Activated CD4-positive, CD25-positive, alpha-beta regulatory T cell (primary cell): ENCODE results near the gene ZNF837.
A peak's percentile ranks its signal among the peaks of the same experiment; 100 is the strongest.
"Not testable (repeated sequence)": the region's sequence is repeated elsewhere in the genome, so short reads cannot be mapped to it uniquely, and the experiment has no call there.

Experiments
- DNase-seq, 4 experiments: peaks; one replicate each; lab custom pipeline; 2025; lab: John Stamatoyannopoulos, UW

The ZNF837 gene

DNA sequence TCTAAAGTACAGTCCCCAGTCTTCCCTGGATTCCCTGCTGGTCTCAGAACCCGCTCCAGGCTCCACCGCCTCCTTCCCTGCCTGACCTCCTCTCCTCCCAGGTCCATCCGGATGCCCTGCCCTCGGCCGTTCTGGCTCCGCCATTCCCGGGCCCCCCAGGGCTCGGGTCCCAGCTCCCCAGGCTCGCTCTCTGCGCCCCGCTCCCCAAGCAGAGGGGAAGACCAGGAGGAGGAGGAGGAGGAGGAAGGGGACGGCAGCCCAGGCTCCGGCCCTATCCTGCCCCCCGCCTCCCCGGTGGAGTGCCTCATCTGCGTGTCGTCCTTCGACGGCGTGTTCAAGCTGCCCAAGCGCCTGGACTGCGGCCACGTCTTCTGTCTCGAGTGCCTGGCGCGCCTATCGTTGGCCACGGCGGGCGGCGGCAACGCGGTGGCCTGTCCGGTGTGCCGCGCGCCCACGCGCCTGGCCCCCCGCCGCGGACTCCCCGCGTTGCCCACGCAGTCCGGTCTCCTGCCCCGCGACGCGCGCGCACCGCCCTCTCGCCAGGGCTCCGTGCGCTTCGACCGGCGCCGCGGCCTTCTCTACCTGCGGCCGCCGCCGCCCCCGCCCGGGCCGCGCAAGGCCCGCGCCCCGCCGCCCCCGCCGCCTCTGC, 15.3 kb upstream of the ZNF837 start:
- no peak for DNase-seq

DNA sequence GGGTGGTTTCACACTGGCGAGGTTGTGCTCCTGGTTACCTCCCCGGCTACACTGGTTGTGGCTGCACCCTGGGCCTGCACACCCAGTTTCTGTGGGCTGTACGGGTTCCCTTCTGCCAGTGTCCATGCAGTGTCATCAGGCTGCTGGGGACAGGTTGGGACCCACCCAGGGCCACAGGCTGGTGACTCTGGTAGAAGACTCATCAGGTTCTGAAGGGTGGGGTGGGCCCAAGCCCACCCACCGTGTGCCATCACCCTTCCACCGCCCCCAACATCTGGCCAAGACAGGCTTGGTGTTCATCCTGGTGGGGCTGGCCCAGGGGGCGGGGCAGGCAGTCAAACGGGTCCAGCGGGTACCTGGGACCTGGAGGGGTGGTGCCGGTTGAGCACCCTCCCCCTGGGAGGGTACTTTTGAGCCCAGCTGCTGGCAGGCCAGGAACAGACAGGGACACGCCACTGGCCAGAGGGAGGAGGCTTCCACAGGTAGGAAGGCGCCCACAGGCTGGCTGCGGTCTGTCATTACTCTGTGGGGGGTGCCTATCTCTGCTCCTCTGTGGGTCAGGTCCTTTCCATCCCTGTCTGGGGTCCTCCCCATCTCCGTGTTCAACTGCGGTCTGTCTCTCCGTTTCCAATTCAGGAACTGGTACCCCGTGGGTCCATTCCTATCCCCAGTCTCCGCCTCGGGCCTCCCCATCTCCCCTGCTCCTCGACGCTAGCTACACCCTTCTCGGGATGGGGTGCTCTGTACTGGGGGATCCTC, 14.6 kb upstream of the ZNF837 start, which contains the start of gene RNF225:
Gene RNF225, plus strand, starts transcription at position 437 of the 759 bp plus-strand sequence. CDS start 434 bp downstream, outside the sequence.
- no peak for DNase-seq

DNA sequence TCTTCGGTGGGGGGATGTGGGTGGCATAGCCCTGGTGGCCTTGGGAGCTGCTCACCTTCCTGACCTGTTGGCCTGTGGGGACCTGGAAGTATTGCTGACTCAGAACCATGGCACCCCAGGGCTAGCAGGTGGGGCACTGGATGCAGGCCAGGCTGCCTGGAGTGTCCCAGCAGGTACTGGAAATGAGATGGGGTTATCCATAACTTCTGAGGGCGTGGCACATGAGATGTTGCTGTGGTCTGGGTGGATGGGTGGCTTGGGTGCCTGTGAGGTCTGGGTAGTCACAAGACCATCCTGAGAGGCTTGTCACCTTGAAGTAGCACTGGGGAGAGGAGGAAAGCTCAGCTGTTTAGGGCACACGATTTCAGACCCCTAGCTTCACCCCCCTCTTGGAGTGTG, 14.0 kb upstream of the ZNF837 start:
- DNase-seq: no peak

DNA sequence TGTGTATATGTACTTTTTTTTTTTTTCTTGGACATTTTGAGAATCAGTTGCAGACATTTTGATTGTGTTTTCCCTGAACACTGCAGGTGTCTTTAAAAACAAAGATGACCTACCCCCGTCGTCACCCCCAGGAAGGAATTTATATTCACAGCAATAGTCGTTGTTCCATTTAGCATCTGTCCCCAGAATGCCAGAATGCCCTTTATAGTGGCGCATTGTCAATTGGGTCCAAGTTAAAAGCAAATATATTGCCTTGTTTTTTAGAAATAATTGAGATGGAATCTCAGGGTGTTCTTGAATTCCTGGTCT, 12.8 kb upstream of the ZNF837 start:
- no peak for DNase-seq

DNA sequence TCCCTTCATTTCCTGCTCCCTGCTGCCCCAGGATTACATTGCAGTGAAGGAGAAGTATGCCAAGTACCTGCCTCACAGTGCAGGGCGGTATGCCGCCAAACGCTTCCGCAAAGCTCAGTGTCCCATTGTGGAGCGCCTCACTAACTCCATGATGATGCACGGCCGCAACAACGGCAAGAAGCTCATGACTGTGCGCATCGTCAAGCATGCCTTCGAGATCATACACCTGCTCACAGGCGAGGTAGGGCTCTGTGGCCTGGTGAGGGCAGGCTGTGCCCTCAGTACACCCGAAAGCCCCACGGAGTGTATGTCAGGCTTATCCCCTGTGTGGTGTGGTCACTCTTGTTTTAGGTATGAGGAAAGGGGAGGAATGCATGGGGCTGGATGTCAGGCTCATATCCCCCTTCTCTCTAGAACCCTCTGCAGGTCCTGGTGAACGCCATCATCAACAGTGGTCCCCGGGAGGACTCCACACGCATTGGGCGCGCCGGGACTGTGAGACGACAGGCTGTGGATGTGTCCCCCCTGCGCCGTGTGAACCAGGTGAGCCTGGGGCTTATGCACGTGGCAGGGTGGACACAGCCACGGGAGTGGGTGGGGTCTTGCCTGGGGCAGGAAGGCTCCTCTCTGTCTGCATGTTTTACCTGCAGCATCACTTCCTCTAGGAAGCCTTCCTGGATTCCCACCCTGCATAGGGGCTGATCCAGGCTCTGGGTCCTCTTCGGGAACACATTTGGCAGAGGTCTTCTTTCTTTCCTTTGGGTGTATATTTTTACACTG, 12.3 kb upstream of the ZNF837 start:
- DNase-seq: no peak

DNA sequence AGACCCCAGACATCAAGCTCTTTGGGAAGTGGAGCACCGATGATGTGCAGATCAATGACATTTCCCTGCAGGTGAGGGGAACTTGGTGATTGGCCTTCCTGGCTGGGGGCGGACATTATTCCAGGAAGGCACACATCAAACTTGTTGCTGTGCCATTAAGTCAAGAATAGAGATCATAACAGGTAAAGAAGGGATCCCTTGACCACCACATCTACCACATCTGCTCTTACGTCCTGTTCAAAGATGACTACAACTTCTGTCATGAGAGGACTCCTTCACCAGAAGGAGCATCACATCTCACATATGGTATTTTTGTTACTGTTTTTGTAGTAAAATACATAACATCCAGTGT, 7.3 kb upstream of the ZNF837 start:
- no peak for DNase-seq

DNA sequence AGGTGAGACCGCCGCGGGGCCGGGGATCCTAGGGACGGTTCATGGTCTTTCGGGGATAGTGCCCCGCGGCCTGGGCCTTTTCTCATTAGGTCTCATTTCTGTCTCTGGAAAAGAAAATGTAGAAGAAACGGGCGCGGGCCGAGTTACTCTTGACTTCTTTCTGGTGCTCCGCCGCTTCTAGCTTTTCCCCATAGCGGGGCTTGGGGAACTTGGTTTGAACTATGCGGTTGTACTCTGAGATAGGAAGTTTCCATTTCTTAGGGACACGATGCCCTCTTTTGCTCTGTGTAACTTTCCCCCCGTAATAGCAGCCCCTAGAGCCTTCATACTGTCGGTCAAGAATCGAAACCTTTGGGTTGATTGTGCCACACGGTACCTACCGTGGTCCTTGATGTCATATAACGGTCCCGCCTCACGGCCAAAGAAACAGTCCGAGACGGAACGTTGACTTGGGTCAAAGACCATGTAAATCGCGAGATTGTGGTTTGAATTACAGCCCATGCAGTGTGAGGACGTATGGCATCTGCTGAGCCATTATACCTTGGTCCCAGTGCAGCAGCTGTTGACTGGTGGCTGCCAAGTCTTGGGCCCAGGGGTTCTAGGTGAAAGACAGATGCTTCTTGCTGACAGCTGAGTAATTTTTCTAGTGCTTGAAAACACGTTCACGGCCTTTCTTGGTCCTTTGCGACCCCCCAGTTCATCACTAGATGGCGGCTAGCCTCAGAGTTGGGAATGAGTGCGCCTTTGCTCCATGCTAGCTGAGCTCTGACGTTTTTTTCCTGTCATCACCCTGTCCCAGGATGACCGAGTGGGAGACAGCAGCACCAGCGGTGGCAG, 6.7 kb upstream of the ZNF837 start:
- no peak for DNase-seq

DNA sequence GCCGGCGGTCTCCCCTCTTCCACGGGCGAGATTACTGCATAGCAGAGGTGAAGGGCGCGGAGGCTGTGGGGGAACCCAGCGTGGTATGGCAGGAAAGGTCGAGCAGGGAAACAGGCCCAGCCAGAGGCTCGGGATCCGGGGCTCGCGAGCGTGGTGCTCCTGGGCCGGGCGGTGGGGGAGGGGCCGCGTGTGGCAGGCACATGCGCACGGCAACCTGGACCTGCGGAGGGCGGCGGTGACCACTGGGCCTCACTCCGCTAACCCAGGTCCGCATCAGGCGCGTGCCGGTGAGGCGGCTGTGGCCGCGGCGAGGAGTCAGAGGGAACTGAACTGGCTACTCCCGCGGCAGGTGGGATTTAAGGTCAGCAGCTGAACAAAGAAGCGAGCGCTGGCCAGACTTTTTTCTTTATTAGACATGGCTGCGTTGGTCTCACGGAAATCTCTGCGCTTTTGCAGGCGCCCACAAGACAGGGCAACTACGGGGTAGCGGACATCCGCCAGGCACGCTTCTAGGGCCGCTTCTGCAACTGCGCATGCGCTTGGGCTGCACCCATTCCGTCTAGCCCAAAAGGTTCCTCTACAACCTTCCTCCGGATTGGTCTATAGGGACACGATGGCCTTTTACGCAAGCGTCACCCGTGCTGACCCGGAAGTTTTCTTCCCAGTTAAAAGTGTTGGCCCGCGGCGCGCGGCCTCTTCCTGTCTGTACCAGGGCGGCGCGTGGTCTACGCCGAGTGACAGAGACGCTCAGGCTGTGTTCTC, 5.9 kb upstream of the ZNF837 start, which contains the start of gene RPS5:
Gene RPS5, plus strand, starts transcription at position 694 of the 762 bp plus-strand sequence. CDS start 869 bp downstream, outside the sequence.
- DNase-seq: peak; percentile 91 to 92 (median 92)

DNA sequence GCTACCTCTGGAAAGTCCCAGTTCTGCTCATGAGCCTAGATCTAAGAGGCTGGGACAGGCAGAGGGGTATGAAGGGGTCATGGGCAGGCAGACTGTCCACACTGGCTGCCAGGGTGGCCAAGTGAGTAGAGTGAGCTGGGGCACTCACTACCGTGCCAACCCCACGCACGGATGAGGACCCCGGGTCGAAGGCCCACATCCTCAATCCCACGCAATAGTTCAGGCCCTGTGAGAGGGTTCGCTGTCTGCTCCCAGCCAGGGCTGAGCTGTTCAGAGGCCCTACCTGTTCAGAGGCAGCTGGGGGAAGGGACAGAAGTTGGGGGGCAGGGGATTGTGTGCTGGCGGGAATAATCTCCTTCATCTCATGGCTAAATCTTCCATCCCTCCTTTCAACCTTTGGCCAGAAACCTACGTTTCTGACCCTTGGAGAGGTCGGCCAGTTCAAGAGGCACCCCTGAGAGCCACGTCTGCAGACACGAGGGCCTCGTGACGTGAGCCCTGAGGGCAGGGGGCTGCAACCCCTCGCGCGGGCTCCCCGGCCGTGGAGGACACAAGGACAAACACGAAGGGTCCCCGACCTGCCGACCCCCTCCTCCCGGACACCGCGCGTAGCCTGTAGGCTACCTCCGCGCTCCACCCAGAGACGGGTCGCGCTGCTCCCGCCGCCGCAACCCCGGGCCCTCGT, 5.2 kb upstream of the ZNF837 start:
- DNase-seq: no peak

DNA sequence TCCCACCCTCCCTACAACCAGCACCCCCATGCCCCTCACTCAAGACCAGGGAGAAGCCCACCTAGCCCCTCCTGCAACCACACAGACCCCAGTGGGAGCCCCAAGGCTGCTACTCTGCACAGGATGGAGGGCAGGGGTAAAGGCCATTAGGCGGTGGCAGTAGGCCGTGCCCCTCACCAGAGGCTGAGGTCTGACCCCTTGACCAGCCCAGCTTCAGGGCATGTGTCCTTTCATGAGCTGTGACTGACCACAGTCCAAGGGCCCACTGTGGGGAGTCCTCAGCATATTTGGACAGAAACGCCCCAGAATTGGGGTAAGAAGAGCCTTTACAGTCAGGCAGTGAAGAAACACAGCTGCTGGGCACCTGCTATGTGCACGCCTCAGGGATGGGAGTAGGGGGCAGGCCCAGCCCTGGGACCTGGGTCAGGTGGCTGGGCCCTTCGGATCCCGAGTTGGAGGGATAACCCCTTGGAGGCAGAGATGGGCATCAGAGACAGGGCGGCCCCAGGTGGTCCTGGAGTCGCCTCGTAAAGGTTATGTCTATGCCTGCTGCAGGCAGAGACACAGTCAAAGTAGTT, 4.6 kb upstream of the ZNF837 start:
- no peak for DNase-seq

DNA sequence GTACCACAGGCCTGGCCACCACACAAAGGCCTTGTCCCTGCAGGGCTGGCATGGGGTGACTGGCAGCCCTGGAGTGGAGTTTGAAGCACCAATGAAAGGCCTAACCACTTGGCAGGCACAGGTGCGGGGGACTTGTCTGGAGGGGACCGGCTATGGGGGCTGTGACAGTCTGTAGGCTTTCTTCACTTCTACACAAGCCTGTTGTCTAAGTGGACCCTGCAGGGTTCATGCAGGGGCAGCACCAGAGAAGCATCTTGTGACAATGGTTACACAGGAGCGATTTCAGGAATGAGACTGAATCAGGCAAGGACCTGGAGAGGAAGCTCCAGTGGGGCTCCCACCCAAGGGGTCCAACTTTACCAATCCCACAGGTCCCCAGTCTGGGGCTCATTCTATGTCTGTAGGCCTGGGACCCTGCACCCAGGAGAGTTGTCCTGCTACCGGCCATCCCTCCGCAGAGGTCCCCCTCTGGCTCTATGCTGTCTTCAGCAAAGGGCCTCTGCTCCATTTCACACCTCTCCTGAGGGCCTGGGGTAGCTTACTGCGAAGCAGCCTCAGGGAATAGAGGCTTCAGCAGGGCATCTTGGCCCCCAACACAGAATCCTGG, 2.3 kb upstream of the ZNF837 start:
- no peak for DNase-seq

DNA sequence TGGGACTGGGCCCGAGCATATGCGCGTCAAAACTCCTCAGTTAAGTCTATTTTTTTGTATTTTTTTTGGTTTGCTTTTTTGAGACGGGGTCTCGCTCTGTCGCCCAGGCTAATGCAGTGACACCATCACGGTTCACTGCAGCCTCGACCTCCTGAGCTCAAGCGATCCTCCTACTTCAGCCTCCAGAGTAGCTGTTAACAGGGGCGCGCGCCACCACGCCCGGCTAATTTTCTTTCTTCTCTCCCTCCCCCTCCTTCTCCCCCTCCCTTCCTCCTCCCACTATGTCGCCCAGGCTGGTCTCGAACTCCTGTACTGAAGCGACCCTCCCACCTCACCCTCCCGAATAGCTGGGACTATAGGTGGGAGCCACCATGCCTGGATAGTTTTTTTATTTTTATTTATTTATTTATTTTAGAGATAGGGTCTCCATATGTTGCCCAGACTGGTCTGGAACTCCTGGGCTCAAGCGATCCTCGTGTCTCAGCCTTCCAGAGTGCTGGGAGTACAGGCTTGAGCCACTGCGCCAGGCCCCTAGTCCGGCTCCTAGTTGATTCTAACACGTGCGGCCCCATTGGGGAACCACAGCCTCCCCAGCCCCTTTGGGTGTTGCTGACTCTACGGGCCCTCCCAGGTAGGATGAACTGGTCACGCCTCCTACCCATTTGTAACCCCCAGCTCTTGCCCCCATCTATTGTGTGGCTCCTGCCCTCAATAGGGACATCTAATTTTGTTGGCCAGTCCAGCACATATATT, 806 bp upstream of the ZNF837 start:
- no peak for DNase-seq

DNA sequence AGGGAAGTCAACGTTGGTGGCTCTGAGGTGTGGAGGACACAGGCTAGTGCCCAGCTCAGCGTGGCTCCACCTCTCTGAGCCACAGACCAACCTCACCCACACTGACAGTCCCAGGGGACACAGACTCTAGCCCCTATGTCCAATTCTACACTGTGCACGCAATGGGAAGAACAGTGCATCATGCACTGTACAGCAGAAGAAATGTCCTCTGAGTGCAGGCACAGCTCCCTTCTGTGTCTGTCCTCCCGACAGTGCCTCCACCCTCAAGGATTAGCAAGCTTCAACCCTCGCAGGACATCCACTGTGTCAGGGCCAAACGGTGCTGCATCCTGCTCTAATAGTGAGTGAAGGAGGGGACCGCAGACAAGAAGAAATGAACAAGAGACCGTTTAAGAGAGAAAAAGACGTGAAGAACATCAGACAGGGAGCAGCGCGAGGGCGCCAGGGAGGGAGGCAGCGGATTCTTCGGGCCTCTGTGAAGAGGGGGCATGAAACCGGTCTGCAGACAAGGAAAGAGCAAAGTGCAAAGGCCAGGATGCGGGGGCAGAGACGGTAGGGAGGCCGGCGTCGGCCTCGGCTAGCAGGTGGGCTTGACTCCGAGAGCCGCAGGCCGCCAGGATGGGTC, 681 bp downstream of the ZNF837 start:
- no peak for DNase-seq

DNA sequence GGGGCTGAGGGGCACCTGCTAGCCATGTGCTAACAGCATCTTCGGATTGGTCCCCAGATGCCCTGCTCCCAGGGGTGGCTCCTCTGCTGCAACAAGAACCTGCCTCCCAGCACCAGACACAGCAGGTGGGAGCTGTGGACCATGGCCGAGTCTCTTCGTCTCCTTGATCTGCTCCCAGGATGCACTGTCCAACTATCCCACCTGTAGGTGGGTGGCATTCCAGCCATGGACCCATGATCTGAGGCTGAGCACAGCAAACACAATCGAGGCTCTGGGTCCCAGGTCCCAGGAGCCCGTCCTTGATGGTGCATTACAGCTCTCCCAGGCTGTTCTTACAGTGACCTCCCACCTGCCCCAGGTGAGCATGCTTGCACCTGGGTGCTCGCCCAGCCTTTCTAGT, 1.6 kb downstream of the ZNF837 start:
- no peak for DNase-seq

DNA sequence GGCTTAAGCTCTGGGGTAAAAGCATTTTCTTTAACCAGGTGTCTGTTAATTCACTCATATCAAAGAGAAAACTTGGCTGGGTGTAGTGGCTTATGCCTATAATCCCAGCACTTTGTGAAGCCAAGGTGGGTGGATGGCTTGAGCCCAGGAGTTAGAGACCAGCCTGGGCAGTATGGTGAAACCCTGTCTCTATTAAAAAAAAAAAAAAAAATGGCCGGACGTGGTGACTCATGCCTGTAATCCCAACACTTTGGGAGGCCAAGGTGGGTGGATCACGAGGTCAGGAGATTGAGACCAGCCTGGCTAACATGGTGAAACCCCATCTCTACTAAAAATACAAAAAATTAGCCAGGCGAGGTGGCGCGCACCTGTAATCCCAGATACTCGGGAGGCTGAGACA, 4.1 kb downstream of the ZNF837 start:
- DNase-seq: not testable (repeated sequence)

DNA sequence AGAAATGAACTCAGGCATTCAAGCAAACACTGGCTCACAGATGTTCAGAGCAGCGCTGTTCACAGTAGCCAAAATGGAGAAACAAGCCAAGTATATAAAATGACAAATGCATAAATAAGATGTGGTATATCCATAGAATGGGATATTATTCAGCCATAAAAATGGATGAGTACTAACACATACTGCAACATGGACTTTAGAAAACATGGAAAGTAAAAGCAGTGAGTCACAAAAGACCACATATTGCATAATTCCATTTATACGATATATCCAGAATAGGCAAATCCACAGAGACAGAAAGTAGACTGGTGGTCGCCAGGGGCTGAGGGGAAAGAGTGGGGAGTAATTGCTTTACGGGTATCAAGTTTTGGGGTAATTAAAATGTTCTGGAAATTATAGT, 6.6 kb downstream of the ZNF837 start:
- DNase-seq: no peak

DNA sequence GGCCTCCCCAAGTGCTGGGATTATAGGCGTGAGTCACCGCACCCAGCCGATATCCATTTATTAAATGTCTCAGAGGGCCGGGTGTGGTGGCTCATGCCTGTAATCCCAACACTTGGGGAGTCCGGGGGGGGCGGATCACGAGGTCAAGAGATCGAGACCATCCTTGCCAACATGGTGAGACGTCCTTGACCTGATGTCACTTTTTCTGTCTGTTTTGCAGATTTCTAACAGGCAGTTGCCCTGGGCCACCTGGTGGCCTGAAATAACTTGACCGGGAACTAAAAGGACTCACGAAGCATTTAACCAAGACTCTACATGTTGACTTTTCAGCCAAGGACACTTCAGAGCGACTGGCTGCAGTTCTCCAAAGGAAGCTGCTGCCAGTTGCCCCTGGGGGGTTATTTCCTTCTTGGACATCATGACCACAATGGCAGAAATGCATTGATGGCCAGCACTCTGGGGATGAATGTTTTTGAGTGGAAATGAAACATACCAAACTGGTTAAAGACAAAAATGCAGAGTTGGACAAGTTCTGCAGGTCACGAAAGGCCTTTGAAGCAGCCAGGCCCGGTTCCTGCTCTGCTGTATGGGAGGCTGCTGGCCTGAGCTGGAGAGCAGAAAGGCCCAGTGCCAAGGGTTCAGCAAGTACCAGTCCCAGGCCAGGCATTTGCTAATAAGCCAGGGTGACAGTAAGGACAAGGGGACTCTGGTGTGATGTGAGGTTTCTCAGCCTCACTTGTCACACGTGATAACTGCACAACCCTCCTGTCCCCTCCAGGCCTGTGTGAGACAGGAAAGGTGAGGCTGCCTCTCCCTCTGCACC, 8.3 kb downstream of the ZNF837 start:
- DNase-seq: no peak
